Astrocyte of the spinal cord (primary cell): ENCODE measurements around the gene RIMBP2.

Experiments
- DNase-seq: peaks from one replicate; pipeline ENCODE4 v3.0.0; 2011; ENCODE audit warnings: low read depth, low spot score
- H3K4me3 ChIP-seq: 2 replicates; pipeline ENCODE4 v1.5.1; 2011; ENCODE audit warnings: low read depth, mild to moderate bottlenecking, low read length, moderate library complexity
- in situ Hi-C: cut with HindIII; loops from 2 replicates; pipeline ENCODE4 v1.10.0; 2017; ENCODE audit warnings: low sequenced_read_pairs
- TF ChIP-seq, protein P1 (sequence below): IDR thresholded peaks from 2 replicates; pipeline ENCODE4 v1.5.1; 2012; ENCODE audit warnings: low read depth, mild to moderate bottlenecking, low read length, inconsistent platforms

RIMBP2 gene

DNA sequence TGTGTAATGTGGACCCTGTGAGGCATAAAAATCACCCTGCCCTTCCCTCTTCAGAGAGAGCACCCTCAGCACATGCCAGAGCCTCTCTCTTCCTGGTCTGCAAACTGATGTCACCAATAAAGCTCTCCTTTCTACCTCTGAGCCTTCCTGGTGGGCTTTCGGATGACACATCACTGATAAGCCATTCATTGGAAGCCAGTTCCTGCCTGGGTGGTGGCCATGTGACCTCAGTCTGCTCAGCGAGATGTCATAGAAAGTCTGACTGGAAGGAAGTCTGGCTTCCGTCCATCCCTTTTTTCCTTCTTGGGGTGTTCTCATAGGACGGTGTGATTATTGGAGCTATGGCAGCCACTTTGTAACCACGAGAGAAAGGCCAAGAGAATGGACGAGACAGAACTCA is 282.7 kb downstream of the RIMBP2 start:
- in situ Hi-C loops = no loop called here
- TF ChIP-seq, protein P1, sequence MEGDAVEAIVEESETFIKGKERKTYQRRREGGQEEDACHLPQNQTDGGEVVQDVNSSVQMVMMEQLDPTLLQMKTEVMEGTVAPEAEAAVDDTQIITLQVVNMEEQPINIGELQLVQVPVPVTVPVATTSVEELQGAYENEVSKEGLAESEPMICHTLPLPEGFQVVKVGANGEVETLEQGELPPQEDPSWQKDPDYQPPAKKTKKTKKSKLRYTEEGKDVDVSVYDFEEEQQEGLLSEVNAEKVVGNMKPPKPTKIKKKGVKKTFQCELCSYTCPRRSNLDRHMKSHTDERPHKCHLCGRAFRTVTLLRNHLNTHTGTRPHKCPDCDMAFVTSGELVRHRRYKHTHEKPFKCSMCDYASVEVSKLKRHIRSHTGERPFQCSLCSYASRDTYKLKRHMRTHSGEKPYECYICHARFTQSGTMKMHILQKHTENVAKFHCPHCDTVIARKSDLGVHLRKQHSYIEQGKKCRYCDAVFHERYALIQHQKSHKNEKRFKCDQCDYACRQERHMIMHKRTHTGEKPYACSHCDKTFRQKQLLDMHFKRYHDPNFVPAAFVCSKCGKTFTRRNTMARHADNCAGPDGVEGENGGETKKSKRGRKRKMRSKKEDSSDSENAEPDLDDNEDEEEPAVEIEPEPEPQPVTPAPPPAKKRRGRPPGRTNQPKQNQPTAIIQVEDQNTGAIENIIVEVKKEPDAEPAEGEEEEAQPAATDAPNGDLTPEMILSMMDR = no peak
- H3K4me3 ChIP-seq = no peak overlapping the region
- DNase-seq = no peak

DNA sequence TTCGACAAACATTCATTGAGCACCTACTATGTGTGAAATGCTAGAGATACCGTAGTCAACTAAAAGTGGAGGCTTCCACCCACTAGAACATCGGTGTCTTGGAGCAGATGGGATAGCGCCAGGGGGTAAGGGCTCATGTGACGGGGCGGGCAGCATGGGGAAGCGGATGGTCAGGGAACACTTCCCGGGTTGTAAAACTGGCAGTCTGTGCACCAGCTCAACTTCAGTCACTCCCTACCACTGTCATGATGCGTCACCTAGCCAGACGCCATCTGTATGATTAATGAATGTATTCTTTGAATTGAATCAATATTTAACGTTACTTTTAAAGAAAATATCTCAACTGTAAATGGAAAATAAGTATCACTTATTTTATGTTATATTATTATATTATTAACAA is 284.9 kb downstream of the RIMBP2 start:
- DNase-seq = no peak
- in situ Hi-C loops = no loop called here
- TF ChIP-seq, protein P1 = no peak
- no peak overlapping the region for H3K4me3 ChIP-seq

DNA sequence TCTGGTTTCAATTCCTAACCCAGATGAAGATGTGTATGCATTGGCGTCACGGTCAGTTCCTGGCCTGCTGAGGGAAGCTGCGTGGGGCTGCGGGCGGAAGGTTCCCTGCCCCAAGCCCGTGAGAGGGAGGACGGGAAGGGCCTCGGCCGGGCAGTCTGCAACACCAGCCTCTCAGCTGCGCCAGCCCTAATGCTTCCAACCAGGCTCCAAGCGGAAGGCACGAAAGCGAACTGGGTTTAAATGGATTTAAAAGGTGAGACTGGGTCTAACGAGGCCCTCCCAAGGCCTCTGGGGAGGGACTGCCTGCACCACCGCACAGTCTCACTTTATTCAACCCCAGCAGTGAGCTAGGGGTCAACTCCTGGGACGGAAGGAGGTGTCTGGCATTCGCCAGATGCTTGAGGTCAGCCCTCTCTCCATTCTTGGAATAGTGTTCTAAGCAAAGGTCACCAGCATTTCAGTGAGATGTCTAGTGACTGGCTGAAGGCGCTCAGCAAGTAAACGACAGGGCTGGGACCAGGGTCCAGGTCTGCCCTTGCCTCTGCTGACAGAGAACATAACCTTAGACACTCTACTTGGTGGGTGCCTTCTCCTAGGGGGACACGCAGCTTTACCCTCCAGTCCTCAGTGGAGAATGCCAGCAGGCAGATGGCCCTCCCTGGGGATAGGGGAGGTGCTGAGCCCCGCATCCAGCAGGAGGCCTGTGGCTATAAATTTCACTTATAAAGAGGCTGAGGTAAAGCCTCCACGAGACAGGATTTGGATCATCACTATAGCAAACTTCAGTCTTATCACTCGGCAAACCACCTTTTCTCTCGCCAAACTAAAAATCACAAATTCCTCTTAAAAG is 286.2 kb downstream of the RIMBP2 start:
- TF ChIP-seq, protein P1 = no peak
- no peak for DNase-seq
- in situ Hi-C loops = no loop called here
- H3K4me3 ChIP-seq = no peak overlapping the region

DNA sequence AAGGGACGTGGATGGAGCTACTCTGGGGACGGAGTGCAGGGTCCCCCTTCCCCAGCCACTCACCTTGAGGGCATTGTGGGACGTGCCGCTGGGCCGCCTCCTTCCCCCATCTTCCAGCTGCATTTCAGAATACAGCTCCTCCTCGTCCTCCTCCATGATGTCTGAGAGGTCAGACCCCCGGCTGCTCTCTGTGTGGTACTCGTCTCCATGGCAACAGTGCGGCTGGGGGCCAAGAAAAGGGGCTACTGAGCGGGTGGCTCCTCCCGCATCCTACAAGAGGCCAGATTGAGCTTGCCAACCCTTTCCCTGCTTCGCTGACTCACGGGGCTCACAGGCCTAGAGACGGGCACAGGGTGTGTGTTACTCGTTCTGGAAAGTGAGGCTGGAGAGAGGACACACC is 288.0 kb downstream of the RIMBP2 start:
- TF ChIP-seq, protein P1 = no peak
- no peak overlapping the region for H3K4me3 ChIP-seq
- in situ Hi-C loops = no loop called here
- no peak for DNase-seq

DNA sequence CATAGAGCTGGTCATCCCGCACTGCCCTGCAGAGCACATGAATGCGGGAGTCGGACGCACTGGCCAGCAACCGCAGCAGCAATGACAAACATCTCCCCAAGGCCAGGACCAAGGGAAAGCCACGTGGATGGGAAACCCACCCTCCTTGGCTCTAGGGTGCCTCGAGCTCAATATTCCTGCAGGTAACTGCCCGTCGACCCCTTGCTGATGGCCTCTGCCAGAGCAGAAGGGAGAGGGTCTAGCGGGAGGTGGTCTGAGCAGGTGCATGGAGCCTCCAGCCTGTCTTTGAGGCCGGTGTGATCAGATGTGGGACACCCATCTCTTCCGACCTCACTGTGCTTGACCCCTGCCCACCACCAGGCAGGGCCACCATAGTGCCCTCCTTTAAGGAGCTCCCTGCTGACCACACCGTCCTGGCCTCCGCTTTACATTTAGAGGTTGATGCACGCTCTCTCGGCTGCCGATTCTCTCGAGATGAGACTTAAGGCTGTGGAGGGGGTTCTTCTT is 288.7 kb downstream of the RIMBP2 start:
- in situ Hi-C loops = no loop called here
- no peak for DNase-seq
- no peak overlapping the region for H3K4me3 ChIP-seq
- TF ChIP-seq, protein P1 = no peak

DNA sequence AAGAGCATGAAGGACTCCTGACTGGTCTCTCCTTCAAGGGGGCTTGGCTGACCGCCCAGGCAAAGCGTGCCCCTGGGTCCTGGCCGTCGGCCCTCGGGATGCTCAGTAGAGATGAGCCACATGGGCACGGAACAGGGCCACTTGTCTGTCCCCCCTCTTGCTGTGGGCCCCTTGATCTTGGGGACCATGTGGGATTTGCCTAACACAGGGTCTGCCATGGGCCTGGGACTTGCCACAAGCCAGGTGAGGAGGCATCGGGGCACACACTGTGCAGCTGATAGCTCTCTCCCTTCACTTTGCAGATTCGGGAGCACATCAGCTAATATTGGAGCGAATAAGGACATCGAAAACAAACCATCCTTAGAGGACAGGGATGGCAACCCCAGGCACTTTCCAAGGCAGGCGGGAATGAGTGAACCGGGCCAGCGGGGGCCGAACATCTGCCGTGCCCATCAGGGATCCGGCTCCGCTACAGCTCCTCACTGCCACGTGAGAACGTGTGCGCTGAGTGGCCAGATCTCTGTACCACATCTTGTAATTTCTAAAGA is 290.3 kb downstream of the RIMBP2 start:
- H3K4me3 ChIP-seq = no peak overlapping the region
- TF ChIP-seq, protein P1 = no peak
- DNase-seq = no peak
- in situ Hi-C loops = no loop called here
